Adrenal gland (tissue), 12 donors: Measurements from ENCODE around the gene TAPT1. TPM values are rescaled to one million over a fixed set of nuclear protein-coding genes. Genes with fewer than 3 reads are reported as not detected.

Source experiments
- DNase-seq, 7 donors: peaks; one replicate each; pipeline ENCODE4 v3.0.0-alpha.2; 2019 to 2020
- H3K27ac ChIP-seq, 5 donors: fragments of 200-600 bp; sonication (generic) in 4 of 5; 1 replicate in 3 of 5; 2 replicates in 2 of 5; pipeline versions ENCODE4 v1.5.1 to v1.8.0; 2016 to 2020; ENCODE audit warnings: mild to moderate bottlenecking in 1 of 5
- H3K27me3 ChIP-seq: fragments of 200-600 bp; 2 replicates; pipeline ENCODE4 v1.8.0; 2021
- H3K36me3 ChIP-seq, 2 donors: fragments of 200-600 bp; replicated peaks in 1 of 2; 1 replicate in 1 of 2; 2 replicates in 1 of 2; pipeline versions ENCODE4 v1.5.1 to v1.8.0; 2018 to 2022
- H3K4me1 ChIP-seq, 2 donors: fragments of 200-600 bp; replicated peaks in 1 of 2; 1 replicate in 1 of 2; 2 replicates in 1 of 2; pipeline versions ENCODE4 v1.5.1 to v1.8.0; 2018 to 2021
- H3K4me3 ChIP-seq, 4 donors: fragments of 200-600 bp; sonication (generic) in 3 of 4; one replicate each; pipeline ENCODE4 v1.5.1; 2016 to 2018
- H3K9me3 ChIP-seq, 3 donors: fragments of 200-600 bp; sonication (generic) in 1 of 3; replicated peaks in 1 of 3; 1 replicate in 2 of 3; 2 replicates in 1 of 3; pipeline versions ENCODE4 v1.5.1 to v1.8.0; 2016 to 2021
- POLR2A ChIP-seq, 2 donors: fragments of 450-650 bp; IDR thresholded peaks; one replicate each; pipeline ENCODE4 v1.6.1; 2017; ENCODE audit warnings: antibody characterized with exemption in 2 of 2, mild to moderate bottlenecking in 2 of 2, moderate library complexity in 1 of 2
- WGBS, 4 donors: extraction: QIAGEN DNeasy Blood & Tissue Kit in 2 of 4; methylation state at CpG; one replicate each; pipeline versions ENCODE4 v1.1.5 to v1.1.7; 2013 to 2017; 5-methylcytosine and 5-hydroxymethylcytosine counted together
- intact Hi-C, 2 donors: fragments of 100-400 bp; cut with DNase I; formaldehyde crosslinking; loops; one replicate each; pipeline versions ENCODE4 v1.14.1 to v1.15.0; 2022 to 2023
- polyA plus RNA-seq, 3 donors: library from polyadenylated mRNA; stranded (reverse); fragments of 200-250 nt in 2 of 3; fragments of 350-450 nt in 1 of 3; fragmentation: Illumina TruSeq in 1 of 3; extraction: RNeasy Lipid Tissue Mini Kit (QIAGEN cat#74804) in 1 of 3; gene quantifications; one replicate each; pipeline ENCODE4 v1.2.3, GENCODE V29; 2013 to 2014
- total RNA-seq, 9 donors: library from RNA; depleted of rRNA in 4 of 9; stranded (reverse); fragments of >200 nt in 4 of 9; fragments of 120-200 nt in 1 of 9; fragmentation: NEBNext Ultra II Directional in 1 of 9; extraction: Animal tissue kit (Norgen Biotek cat#: 25700) in 1 of 9; gene quantifications; one replicate each; pipeline versions ENCODE4 v1.1.0 to v1.2.4, GENCODE V29; 2013 to 2023
- TF ChIP-seq, protein P1 (sequence below), 6 experiments: fragments of 450-650 bp in 4 of 6; fragments of 200-600 bp in 2 of 6; sonication (generic) in 1 of 6; IDR thresholded peaks; 1 replicate in 5 of 6; 2 replicates in 1 of 6; pipeline versions ENCODE4 v1.5.1 to v1.8.0; 2016 to 2021; ENCODE audit warnings: antibody characterized with exemption in 6 of 6, mild to moderate bottlenecking in 2 of 6, moderate library complexity in 1 of 6
- donor health status: healthy with polysubstance abuse.
- donor health status: Bipolar disorder and iron deficiency.
- donor health status: DM: yes; HTN: yes; CAD: no.
- donor health status: DM: no; HTN: no; CAD: no.
- donor health status: DM: no; HTN: no; CAD: no.
- donor health status: DM: yes; HTN: yes; CAD: no.

TAPT1 gene
- total and polyA plus RNA-seq, 12 donors = 33.2 to 119 (median 51.0) TPM

DNA sequence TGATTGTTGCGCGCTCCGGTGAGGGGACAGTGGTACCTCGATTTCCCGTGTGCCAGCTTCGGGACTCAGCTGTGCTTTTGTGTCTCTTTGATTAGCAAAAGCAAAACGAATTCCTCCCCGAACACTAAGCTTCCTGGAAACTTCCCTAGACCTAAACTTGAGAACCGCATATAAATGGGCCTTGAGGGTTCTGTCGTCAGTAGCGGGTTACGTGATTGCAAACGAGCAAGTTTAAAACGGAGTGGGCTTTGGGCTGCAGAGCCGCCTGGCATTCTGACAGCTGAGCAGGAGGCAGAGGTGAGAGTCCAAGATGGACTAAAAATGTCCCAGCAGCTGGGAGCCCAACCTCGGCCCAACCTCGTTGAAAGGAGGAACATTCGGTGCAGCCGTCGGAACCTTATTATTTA lies 1.2 kb upstream of the TAPT1 start:
- WGBS, 4 donors = 0 to 2% (median 1%) methylated on average over 13 to 20 of the region's 20 CpGs
- peaks cover 60 to 76% of the 10 kb centered on the region in 2 donors for H3K4me1 ChIP-seq

DNA sequence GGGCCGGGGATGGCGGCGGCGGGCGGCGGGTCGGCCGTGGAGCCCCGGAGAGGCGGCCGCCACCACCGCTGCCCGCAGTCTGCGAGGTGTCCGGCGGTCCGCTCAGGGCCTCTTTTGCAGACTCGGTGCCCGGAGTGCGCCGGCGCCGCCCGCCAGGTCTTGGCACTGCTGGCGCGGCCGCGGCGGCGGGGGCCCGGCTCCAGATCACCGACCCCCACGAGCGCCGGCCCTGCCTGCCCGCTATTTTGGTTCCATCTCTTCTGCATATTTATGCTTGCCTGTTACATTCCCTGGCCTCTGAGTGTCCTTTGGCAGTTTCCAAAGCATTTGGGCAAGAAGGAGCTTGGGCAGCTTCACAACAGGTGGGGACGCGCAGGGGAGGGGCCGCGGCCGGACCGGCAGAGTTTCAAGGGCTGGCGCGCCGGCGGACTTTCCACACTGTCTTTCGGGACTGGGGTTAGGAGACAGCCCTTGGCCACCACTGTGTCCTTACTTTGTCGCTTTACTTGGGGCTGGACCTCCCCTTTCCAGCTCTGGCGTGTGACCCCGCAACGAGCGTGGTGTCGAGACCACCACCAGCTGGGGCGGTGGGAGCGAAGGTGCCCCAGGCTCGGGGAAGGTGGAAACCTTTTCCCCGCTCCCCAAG lies 668 bp upstream of the TAPT1 start:
- Histone ChIP-seq H3K27ac (peak overlapping the region; percentile 79 to 99 (median 98)), H3K27me3 (no peaks in the 10 kb centered on the region), H3K4me1 (peaks cover 55 to 76% of the 10 kb centered on the region in 2 donors), H3K36me3 (no peaks in the 10 kb centered on the region), H3K4me3 (peak overlapping the region; percentile 19 to 95 (median 73)), H3K9me3 (no peaks in the 10 kb centered on the region)
- peak; percentile 2 to 44 for TF ChIP-seq POLR2A (IDR thresholded peaks at IDR 0.05)
- TF ChIP-seq, protein P1, sequence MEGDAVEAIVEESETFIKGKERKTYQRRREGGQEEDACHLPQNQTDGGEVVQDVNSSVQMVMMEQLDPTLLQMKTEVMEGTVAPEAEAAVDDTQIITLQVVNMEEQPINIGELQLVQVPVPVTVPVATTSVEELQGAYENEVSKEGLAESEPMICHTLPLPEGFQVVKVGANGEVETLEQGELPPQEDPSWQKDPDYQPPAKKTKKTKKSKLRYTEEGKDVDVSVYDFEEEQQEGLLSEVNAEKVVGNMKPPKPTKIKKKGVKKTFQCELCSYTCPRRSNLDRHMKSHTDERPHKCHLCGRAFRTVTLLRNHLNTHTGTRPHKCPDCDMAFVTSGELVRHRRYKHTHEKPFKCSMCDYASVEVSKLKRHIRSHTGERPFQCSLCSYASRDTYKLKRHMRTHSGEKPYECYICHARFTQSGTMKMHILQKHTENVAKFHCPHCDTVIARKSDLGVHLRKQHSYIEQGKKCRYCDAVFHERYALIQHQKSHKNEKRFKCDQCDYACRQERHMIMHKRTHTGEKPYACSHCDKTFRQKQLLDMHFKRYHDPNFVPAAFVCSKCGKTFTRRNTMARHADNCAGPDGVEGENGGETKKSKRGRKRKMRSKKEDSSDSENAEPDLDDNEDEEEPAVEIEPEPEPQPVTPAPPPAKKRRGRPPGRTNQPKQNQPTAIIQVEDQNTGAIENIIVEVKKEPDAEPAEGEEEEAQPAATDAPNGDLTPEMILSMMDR (IDR thresholded peaks at IDR 0.05) = peak in 1 of 6 experiments; percentile 6
- intact Hi-C loops = no loop called here
- peak; percentile 65 to 82 (median 73) for DNase-seq
- WGBS, 4 donors = 0 to 2% (median 1%) methylated on average over 19 to 57 of the region's 57 CpGs

More for the DNA sequence above, 1.2 kb upstream of the TAPT1 start:
- H3K4me3 ChIP-seq = peak overlapping the region; percentile 19 to 95 (median 73)
- peak overlapping the region; percentile 79 to 99 (median 98) for H3K27ac ChIP-seq
- peak; percentile 65 to 82 (median 73) for DNase-seq
- peak in 1 of 2 donors; percentile 50 for TF ChIP-seq POLR2A (IDR thresholded peaks at IDR 0.05)
- TF ChIP-seq, protein P1 (IDR thresholded peaks at IDR 0.05) = no peak
- H3K36me3 ChIP-seq = no peaks in the 10 kb centered on the region
- intact Hi-C loops = no loop called here
- H3K9me3 ChIP-seq = no peaks in the 10 kb centered on the region
- H3K27me3 ChIP-seq = no peaks in the 10 kb centered on the region

DNA sequence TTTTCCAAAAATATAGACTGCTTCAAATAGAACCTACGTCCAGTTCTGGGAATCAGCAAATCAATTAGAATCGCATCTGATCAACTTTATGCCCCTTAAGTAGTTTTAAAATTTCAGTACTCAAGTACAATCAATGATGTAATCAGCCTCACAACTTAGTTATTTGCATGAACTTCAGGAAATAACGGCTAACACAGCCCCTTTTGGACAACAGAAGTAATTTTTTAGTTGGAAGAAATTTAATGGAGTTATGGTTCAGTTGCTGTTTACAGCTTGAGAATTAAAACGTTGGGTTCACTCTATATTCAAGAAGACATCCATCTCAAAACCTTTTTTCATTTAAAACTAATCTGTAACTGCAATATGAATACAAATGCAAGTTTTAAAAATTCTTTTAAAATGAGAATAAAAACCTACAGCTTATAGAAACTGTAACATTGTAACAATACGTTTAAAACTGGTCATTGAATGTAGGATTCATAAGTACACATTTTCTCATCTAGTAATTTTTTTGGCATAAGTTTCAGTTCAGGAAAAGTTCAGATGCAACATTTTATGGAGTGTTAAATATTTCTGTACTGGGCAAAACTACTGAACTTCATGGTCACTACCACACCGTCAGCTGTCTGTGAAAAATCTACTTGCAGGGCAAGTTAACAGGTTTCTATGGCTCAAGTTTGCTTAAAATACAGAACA lies 956 bp downstream of the TAPT1 start:
- Histone ChIP-seq H3K27ac (peak overlapping the region in 4 of 5 donors; percentile 55 to 99 (median 98)), H3K4me1 (peaks cover 39 to 70% of the 10 kb centered on the region in 2 donors), H3K9me3 (no peaks in the 10 kb centered on the region), H3K4me3 (peak overlapping the region; percentile 45 to 95 (median 80)), H3K27me3 (no peaks in the 10 kb centered on the region), H3K36me3 (no peaks in the 10 kb centered on the region)
- 2 to 3% (median 3%) methylated on average over 6 of the region's 6 CpGs for whole genome bisulfite sequencing, 4 donors
- TF ChIP-seq, protein P1 (IDR thresholded peaks at IDR 0.05) = peak in 1 of 6 experiments; percentile 22
- no peak for TF ChIP-seq POLR2A (IDR thresholded peaks at IDR 0.05)
- no peak for DNase-seq
- intact Hi-C loops = no loop called here
